Activated CD8-positive, alpha-beta memory T cell treated with anti-CD3 and anti-CD28 coated beads for 24 hours (primary cell): Measurements from ENCODE around the gene FIGLA.

Source experiments
- DNase-seq: peaks from one replicate; pipeline ENCODE4 v3.0.0-alpha.2; 2020

The FIGLA gene

GRCh38 chr2:70790136-70790828 is at the start of gene FIGLA:
Gene FIGLA, minus strand, starts transcription at chr2:70790643. Its CDS starts 5 bp downstream, at chr2:70790638.
- no peak for DNase-seq

- peak; percentile 21 for DNase-seq
These were observed 47.8 kb upstream of the FIGLA start for GRCh38 chr2:70837980-70838925.

GRCh38 chr2:70835643-70836042 is 45.2 kb upstream of the FIGLA start, which contains the start of gene CD207:
Gene CD207, minus strand, starts transcription at chr2:70835816. Its CDS starts 40 bp downstream, at chr2:70835776.
- DNase-seq, result peak; percentile 33

- DNase-seq, result peak; percentile 28
These were observed 44.4 kb upstream of the FIGLA start for GRCh38 chr2:70834881-70835280.

- peak; percentile 11 for DNase-seq
These were observed 43.7 kb upstream of the FIGLA start for GRCh38 chr2:70834106-70834505.

- peak; percentile 37 for DNase-seq
These were observed 42.8 kb upstream of the FIGLA start for GRCh38 chr2:70833246-70833645.

- no peak for DNase-seq
These were observed 41.9 kb upstream of the FIGLA start for GRCh38 chr2:70832386-70832785.

GRCh38 chr2:70831861-70832260 is 41.4 kb upstream of the FIGLA start:
- peak; percentile 46 for DNase-seq

- no peak for DNase-seq
These were observed 39.9 kb upstream of the FIGLA start for GRCh38 chr2:70830366-70830765.

GRCh38 chr2:70829916-70830315 is 39.5 kb upstream of the FIGLA start:
- DNase-seq, result no peak

- DNase-seq, result peak; percentile 44
These were observed 38.7 kb upstream of the FIGLA start for GRCh38 chr2:70828914-70829824.

GRCh38 chr2:70828115-70828514 is 37.7 kb upstream of the FIGLA start:
- no peak for DNase-seq

- no peak for DNase-seq
These were observed 36.9 kb upstream of the FIGLA start for GRCh38 chr2:70827388-70827787.

GRCh38 chr2:70826696-70827350 is 36.4 kb upstream of the FIGLA start:
- DNase-seq, result no peak

GRCh38 chr2:70823249-70823648 is 32.8 kb upstream of the FIGLA start:
- DNase-seq, result peak; percentile 49

GRCh38 chr2:70822843-70823242 is 32.4 kb upstream of the FIGLA start:
- peak; percentile 47 for DNase-seq

- no peak for DNase-seq
These were observed 30.1 kb upstream of the FIGLA start, which contains the start of gene CLEC4F for GRCh38 chr2:70820499-70820898. Gene CLEC4F, minus strand, starts transcription at chr2:70820599. Its CDS starts 76 bp downstream, at chr2:70820523.

- DNase-seq, result no peak
These were observed 27.0 kb upstream of the FIGLA start for GRCh38 chr2:70817284-70817954.

- no peak for DNase-seq
These were observed 26.3 kb upstream of the FIGLA start for GRCh38 chr2:70816726-70817125.

GRCh38 chr2:70808983-70809958 is 18.8 kb upstream of the FIGLA start:
- DNase-seq, result no peak
